Naive thymus-derived CD8-positive, alpha-beta T cell (primary cell): Measurements from ENCODE around the gene TEX26. TPM values are rescaled to one million over a fixed set of nuclear protein-coding genes. Genes with fewer than 3 reads are reported as not detected.

Source experiments
- ATAC-seq, 2 donors: fragments of 150-1000 bp; cut with Tn5 transposase in 1 of 2; sonication (Bioruptor Pico), chemical (Tn5 transposase) in 1 of 2; 1 replicate in 1 of 2; 2 replicates in 1 of 2; pipeline ENCODE4 v1.10.0; 2021; ENCODE audit warnings: mild to moderate bottlenecking in 2 of 2, moderate library complexity in 2 of 2
- POLR2A ChIA-PET: fragments of 350-600 bp; sonication (Branson Sonifier 250); formaldehyde crosslinking; loops from one replicate; lab custom pipeline; 2021; ENCODE audit warnings: antibody characterized with exemption; lab: Charles Lee
- DNase-seq, 10 donors: peaks; one replicate each; pipeline versions ENCODE4 v3.0.0 to v3.0.0-alpha.2; 2020 to 2022
- H3K27ac Mint-ChIP-seq, 10 donors: one replicate each; pipeline ENCODE4 v1.8.0; 2020 to 2022; ENCODE audit warnings: mild to moderate bottlenecking in 10 of 10, mixed read lengths in 10 of 10, moderate library complexity in 4 of 10, inconsistent platforms in 1 of 10
- H3K27me3 Mint-ChIP-seq, 5 donors: one replicate each; pipeline ENCODE4 v1.8.0; 2021 to 2022; ENCODE audit warnings: mixed read lengths in 5 of 5
- H3K36me3 Mint-ChIP-seq, 3 donors: one replicate each; pipeline ENCODE4 v1.8.0; 2020 to 2022; ENCODE audit warnings: mixed read lengths in 3 of 3, mild to moderate bottlenecking in 2 of 3, inconsistent platforms in 1 of 3
- H3K4me1 Mint-ChIP-seq, 4 donors: one replicate each; pipeline ENCODE4 v1.8.0; 2021 to 2022; ENCODE audit warnings: mixed read lengths in 4 of 4
- H3K4me3 Mint-ChIP-seq, 10 donors: one replicate each; pipeline ENCODE4 v1.8.0; 2020 to 2022; ENCODE audit warnings: mild to moderate bottlenecking in 10 of 10, mixed read lengths in 10 of 10, moderate library complexity in 6 of 10, inconsistent platforms in 1 of 10
- H3K9me3 Mint-ChIP-seq, 9 donors: one replicate each; pipeline ENCODE4 v1.8.0; 2020 to 2022; ENCODE audit warnings: mixed read lengths in 9 of 9, mild to moderate bottlenecking in 3 of 9, inconsistent platforms in 1 of 9, moderate library complexity in 1 of 9
- polyA plus RNA-seq, 3 donors: library from polyadenylated mRNA; unstranded; fragments of 300-500 nt; fragmentation: Illumina TruSeq; gene quantifications; one replicate each; pipeline ENCODE4 v1.2.3, GENCODE V29; 2021
- total RNA-seq, 8 experiments: library from RNA in 2 of 8; stranded (reverse) in 2 of 8; gene quantifications; one replicate each; pipeline ENCODE4 v1.2.3 and lab custom pipeline; 2021 to 2026

TEX26 gene
- not detected for total RNA-seq
- polyA plus RNA-seq, result not detected
- 0 reads per million in 6 experiments for total RNA-seq (lab: John Stamatoyannopoulos, UW)

- POLR2A ChIA-PET, result no interaction called here
- no peak within 1 kb of the TSS for H3K27ac Mint-ChIP-seq
- peaks cover 0 to 9% (median 0%) of the 10 kb centered on the region in 3 donors for H3K36me3 Mint-ChIP-seq
- H3K9me3 Mint-ChIP-seq, result peaks cover 0 to 10% (median 4%) of the 10 kb centered on the region in 9 donors
- H3K4me3 Mint-ChIP-seq, result no peak within 1 kb of the TSS
- DNase-seq (no peak), ATAC-seq (no peak)
- peaks cover 27 to 79% (median 36%) of the 10 kb centered on the region in 5 donors for H3K27me3 Mint-ChIP-seq
- no peaks in the 10 kb centered on the region for H3K4me1 Mint-ChIP-seq
These were observed at the start of gene TEX26 for GRCh38 chr13:30932481-30933353. TEX26 (plus strand) TSS chr13:30932656; CDS start chr13:30932716, 60 bp downstream.

GRCh38 chr13:30882996-30883766 lies 49.3 kb upstream of the TEX26 start:
- Mint-ChIP-seq H3K27ac (no peak overlapping the region), H3K4me3 (no peak overlapping the region), H3K36me3 (peaks cover 0 to 10% (median 4%) of the 10 kb centered on the region in 3 donors)

GRCh38 chr13:30884543-30884942 lies 47.9 kb upstream of the TEX26 start:
- DNase-seq (no peak), ATAC-seq (no peak)
- POLR2A ChIA-PET, result no interaction called here
- peaks cover 0 to 2% (median 0%) of the 10 kb centered on the region in 4 donors for H3K4me1 Mint-ChIP-seq
- H3K9me3 Mint-ChIP-seq, result peaks cover 0 to 22% (median 6%) of the 10 kb centered on the region in 9 donors
- H3K36me3 Mint-ChIP-seq, result peaks cover 0 to 11% (median 4%) of the 10 kb centered on the region in 3 donors
- H3K4me3 Mint-ChIP-seq, result no peak overlapping the region
- H3K27ac Mint-ChIP-seq, result no peak overlapping the region
- H3K27me3 Mint-ChIP-seq, result peaks cover 13 to 49% (median 21%) of the 10 kb centered on the region in 5 donors

More at GRCh38 chr13:30882996-30883766, 49.3 kb upstream of the TEX26 start:
- Mint-ChIP-seq H3K4me1 (peaks cover 0 to 2% (median 0%) of the 10 kb centered on the region in 4 donors), H3K9me3 (peaks cover 0 to 20% (median 5%) of the 10 kb centered on the region in 9 donors), H3K27me3 (peaks cover 13 to 46% (median 21%) of the 10 kb centered on the region in 5 donors)
- no peak for ATAC-seq
- POLR2A ChIA-PET, result no interaction called here
- no peak for DNase-seq

GRCh38 chr13:30889196-30889690 lies 43.2 kb upstream of the TEX26 start:
- POLR2A ChIA-PET, result no interaction called here
- no peak overlapping the region for H3K27ac Mint-ChIP-seq
- no peak for DNase-seq
- H3K36me3 Mint-ChIP-seq, result peaks cover 0 to 6% (median 2%) of the 10 kb centered on the region in 3 donors
- no peak overlapping the region for H3K4me3 Mint-ChIP-seq
- no peaks in the 10 kb centered on the region for H3K4me1 Mint-ChIP-seq
- peaks cover 6 to 40% (median 16%) of the 10 kb centered on the region in 5 donors for H3K27me3 Mint-ChIP-seq
- ATAC-seq, result no peak
- H3K9me3 Mint-ChIP-seq, result peaks cover 0 to 17% (median 6%) of the 10 kb centered on the region in 9 donors

- POLR2A ChIA-PET, result no interaction called here
- Mint-ChIP-seq H3K27ac (no peak overlapping the region), H3K9me3 (peaks cover 0 to 7% (median 3%) of the 10 kb centered on the region in 9 donors), H3K4me3 (no peak overlapping the region), H3K27me3 (peaks cover 7 to 29% (median 17%) of the 10 kb centered on the region in 5 donors), H3K4me1 (no peaks in the 10 kb centered on the region), H3K36me3 (peaks cover 0 to 4% (median 0%) of the 10 kb centered on the region in 3 donors)
- ATAC-seq, result no peak
- no peak for DNase-seq
These were observed 39.5 kb upstream of the TEX26 start for GRCh38 chr13:30892966-30893365.

GRCh38 chr13:30895773-30896172 lies 36.7 kb upstream of the TEX26 start:
- Mint-ChIP-seq H3K9me3 (peaks cover 0 to 3% (median 0%) of the 10 kb centered on the region in 9 donors), H3K36me3 (no peaks in the 10 kb centered on the region), H3K27me3 (peaks cover 8 to 39% (median 23%) of the 10 kb centered on the region in 5 donors), H3K4me1 (peaks cover 0 to 3% (median 1%) of the 10 kb centered on the region in 4 donors), H3K27ac (no peak overlapping the region), H3K4me3 (no peak overlapping the region)
- DNase-seq (no peak), ATAC-seq (no peak)
- POLR2A ChIA-PET, result no interaction called here

- no peak overlapping the region for H3K4me3 Mint-ChIP-seq
- POLR2A ChIA-PET, result no interaction called here
- H3K27ac Mint-ChIP-seq, result peak overlapping the region in 1 of 10 donors; percentile 3
- H3K27me3 Mint-ChIP-seq, result peaks cover 11 to 40% (median 30%) of the 10 kb centered on the region in 5 donors
- no peak for ATAC-seq
- no peak for DNase-seq
- H3K36me3 Mint-ChIP-seq, result no peaks in the 10 kb centered on the region
- H3K9me3 Mint-ChIP-seq, result peaks cover 0 to 3% (median 0%) of the 10 kb centered on the region in 9 donors
- H3K4me1 Mint-ChIP-seq, result peaks cover 0 to 3% (median 1%) of the 10 kb centered on the region in 4 donors
These were observed 34.4 kb upstream of the TEX26 start for GRCh38 chr13:30898070-30898469.

GRCh38 chr13:30898678-30899241 lies 33.7 kb upstream of the TEX26 start:
- ATAC-seq, result no peak
- Mint-ChIP-seq H3K27me3 (peaks cover 12 to 39% (median 34%) of the 10 kb centered on the region in 5 donors), H3K4me1 (peaks cover 0 to 3% (median 1%) of the 10 kb centered on the region in 4 donors), H3K27ac (peak overlapping the region in 1 of 10 donors; percentile 3), H3K36me3 (peaks cover 0 to under 1% (median 0%) of the 10 kb centered on the region in 3 donors), H3K9me3 (peaks cover 0 to 3% (median 0%) of the 10 kb centered on the region in 9 donors), H3K4me3 (no peak overlapping the region)
- POLR2A ChIA-PET, result no interaction called here
- no peak for DNase-seq

- POLR2A ChIA-PET, result no interaction called here
- DNase-seq (no peak), ATAC-seq (no peak)
- H3K4me3 Mint-ChIP-seq, result no peak overlapping the region
- H3K36me3 Mint-ChIP-seq, result peaks cover 0 to 6% (median 1%) of the 10 kb centered on the region in 3 donors
- H3K27ac Mint-ChIP-seq, result no peak overlapping the region
- peaks cover 2 to 4% (median 3%) of the 10 kb centered on the region in 4 donors for H3K4me1 Mint-ChIP-seq
- H3K27me3 Mint-ChIP-seq, result peaks cover 24 to 56% (median 50%) of the 10 kb centered on the region in 5 donors
- H3K9me3 Mint-ChIP-seq, result peaks cover 0 to 3% (median 0%) of the 10 kb centered on the region in 9 donors
These were observed 32.0 kb upstream of the TEX26 start for GRCh38 chr13:30900436-30900835.

- POLR2A ChIA-PET, result no interaction called here
- Mint-ChIP-seq H3K4me1 (peaks cover 4 to 5% (median 5%) of the 10 kb centered on the region in 4 donors), H3K27me3 (peaks cover 27 to 60% (median 50%) of the 10 kb centered on the region in 5 donors), H3K27ac (no peak overlapping the region), H3K9me3 (peaks cover 0 to 3% (median 0%) of the 10 kb centered on the region in 9 donors), H3K4me3 (no peak overlapping the region), H3K36me3 (peaks cover 0 to 6% (median 3%) of the 10 kb centered on the region in 3 donors)
- ATAC-seq (no peak), DNase-seq (no peak)
These were observed 31.3 kb upstream of the TEX26 start for GRCh38 chr13:30900952-30901749.

- Mint-ChIP-seq H3K4me3 (no peak overlapping the region), H3K4me1 (peaks cover 5 to 12% (median 6%) of the 10 kb centered on the region in 4 donors), H3K9me3 (peaks cover 0 to 2% (median 0%) of the 10 kb centered on the region in 9 donors), H3K27me3 (peaks cover 35 to 69% (median 64%) of the 10 kb centered on the region in 5 donors), H3K27ac (no peak overlapping the region), H3K36me3 (peaks cover 2 to 6% (median 3%) of the 10 kb centered on the region in 3 donors)
- ATAC-seq, result no peak
- DNase-seq, result no peak
- POLR2A ChIA-PET, result no interaction called here
These were observed 28.4 kb upstream of the TEX26 start for GRCh38 chr13:30904043-30904442.
